HG03575 (cell line): ENCODE results near the gene HLA-E.
"Not testable (repeated sequence)": the region's sequence is repeated elsewhere in the genome, so short reads cannot be mapped to it uniquely, and the experiment has no call there.

Source experiments
- ATAC-seq: cut with Tn5 transposase; IDR thresholded peaks from one replicate; pipeline ENCODE4 v1.9.1; 2021; ENCODE audit not compliant: unreplicated experiment, insufficient number of reproducible peaks, low FRiP score; ENCODE audit errors: extremely low read depth

The HLA-E gene

DNA sequence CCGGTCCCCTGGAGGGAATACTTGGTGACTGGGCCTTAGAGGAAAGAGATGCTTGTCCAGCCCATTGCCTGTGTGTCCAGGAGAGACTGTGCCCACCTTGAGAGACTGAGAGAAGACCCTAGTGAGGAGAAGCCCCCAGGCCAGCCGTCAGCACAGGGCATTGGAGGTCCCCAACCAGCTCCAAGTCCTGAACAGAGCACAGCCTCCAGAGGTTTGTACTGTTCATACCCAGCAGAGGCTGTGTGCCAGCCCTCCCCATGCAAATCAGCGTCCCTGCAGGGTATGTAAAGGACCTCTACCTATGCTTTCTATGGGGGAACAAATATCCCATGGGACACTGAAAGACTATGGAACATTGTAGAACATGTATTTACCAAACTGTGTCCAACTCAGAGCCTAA is 8.4 kb downstream of the HLA-E start:
- no peak for ATAC-seq

DNA sequence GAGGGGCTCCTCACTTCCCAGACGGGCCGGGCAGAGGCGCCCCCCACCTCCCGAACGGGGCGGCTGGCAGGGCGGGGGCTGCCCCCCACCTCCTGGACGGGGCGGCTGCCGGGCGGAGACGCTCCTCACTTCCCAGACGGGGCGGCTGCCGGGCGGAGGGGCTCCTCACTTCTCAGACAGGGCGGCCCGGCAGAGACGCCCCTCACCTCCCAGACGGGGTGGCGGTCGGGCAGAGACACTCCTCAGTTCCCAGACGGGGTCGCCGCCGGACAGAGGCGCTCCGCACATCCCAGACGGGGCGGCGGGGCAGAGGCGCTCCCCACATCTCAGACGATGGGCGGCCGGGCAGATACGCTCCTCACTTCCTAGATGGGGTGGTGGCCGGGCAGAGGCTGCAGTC is 9.4 kb downstream of the HLA-E start:
- not testable (repeated sequence) for ATAC-seq

DNA sequence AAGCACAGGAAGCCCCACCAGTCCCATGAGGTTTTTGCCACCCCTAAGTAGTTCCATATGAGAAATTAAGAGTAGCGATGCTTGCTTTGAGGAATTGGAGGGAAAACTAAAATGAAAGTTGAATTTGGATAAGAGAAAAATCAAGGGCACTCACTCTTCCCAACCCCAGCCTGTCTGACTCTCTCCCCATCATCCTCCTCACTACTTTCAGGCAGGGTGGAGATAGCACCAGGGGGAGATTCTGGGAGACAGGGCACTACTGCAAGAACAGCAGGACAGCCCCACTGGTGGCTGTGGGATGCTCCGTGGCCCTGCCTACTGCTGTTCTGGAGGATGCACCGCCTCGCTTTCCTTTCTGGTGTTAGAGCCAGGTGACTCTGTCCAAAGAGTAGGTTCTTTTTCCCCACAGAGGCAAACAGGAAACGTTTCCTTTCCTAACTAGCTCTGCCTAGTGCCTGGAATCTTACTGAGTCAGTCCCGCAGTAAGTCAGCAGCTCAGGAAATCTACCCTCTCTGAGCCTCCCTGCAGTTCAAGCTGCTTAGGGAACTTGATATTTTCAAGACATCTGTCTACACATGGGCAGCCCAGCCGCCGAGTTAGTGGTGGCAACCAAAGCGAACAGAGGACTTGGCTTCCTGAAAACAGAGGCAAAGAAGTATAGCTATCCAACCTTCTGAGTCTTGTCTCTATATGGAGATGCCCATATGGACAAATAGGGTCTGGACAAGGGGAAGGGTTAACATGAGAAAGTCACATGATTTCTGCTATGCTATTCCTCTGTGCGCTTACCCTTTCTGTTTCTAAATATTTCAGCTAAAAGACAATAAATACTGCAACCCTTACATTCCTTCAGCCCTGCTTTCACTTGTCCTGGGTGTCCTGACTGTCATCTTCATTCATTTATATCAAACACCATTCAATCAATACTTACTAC is 11.4 kb downstream of the HLA-E start:
- ATAC-seq, result no peak

DNA sequence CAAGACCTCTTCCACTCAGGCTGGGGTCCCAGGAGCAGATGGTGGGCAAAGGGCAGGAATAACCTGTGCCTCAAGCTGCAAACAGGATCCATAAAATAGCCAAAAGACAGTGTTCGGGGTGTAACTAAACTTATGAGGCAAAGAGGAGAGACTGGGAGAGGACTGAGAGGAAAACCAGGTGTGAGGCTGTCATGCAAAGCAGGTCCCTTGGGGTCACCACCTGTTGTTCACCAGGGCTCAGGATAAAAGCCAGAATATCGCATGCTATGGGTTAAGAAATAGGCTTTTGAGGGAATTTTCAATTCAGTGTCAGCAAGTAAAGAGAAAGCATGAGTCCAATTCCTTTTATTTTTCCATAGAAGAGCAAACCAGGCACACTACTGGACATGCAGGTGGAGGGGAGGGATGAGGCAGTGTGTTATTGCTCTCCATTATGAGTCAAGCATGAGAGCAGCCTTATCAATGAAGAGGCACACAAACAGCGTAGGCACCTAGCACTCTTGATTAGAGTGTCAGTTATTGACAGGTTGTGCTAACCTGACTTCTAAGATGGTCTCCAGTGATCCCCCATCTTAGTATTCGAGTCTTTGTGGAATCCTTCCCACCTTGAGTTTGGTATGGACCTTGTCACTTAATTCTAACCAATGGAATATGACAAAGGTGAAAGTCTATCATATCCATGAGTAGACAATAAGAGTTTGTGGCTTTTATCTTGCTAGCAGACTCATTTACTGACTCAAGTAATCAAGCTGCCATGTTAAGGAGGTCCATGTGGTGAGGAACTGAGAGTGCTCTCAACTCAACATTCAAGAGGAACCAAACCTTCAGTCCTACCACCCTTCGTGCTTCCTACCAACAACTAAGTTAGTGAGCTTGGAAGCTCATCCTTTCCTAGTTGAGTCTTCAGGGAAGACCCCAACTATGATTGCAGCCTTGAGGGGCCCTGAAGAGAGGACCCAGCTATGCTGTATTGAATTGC is 18.8 kb downstream of the HLA-E start:
- no peak for ATAC-seq

DNA sequence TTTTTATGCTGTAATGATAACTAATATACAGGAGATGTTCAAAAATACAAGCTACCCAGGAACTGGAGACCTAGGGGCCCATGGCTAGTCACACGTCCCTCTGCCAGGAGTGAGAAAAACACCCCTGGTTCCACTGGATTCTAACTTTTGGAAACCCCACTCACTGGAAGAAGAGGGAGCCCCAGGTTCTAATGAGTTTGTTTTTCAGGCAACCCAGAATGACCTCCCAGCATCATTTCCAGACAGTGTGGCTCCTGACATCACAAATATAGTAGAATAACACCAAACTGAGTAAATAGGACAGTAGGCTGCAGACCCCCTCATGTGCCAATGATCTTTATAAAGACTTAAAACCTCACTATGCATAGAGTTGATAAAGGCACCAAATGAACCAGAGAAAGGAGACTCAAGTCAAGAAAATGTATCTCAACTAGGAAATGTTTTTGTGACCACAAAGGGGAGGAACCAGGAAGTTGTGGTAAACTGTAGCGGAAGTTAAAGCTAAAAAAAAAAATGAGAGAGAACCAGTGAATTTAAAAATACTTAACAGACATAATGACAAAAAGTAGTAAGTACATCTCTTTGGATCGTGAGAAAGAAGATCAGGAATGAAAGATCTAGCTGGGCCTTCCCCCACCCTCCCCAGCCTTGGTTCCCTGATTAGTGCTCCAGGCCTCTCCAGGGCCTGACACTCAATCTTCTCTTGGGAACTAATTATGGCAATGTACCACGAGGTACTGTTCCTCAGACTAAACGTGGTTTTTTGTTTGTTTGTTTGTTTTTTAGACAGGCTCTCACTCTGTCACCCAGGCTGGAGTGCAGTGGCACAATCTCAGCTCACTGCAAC is 19.8 kb downstream of the HLA-E start:
- ATAC-seq, result peak; percentile 31

DNA sequence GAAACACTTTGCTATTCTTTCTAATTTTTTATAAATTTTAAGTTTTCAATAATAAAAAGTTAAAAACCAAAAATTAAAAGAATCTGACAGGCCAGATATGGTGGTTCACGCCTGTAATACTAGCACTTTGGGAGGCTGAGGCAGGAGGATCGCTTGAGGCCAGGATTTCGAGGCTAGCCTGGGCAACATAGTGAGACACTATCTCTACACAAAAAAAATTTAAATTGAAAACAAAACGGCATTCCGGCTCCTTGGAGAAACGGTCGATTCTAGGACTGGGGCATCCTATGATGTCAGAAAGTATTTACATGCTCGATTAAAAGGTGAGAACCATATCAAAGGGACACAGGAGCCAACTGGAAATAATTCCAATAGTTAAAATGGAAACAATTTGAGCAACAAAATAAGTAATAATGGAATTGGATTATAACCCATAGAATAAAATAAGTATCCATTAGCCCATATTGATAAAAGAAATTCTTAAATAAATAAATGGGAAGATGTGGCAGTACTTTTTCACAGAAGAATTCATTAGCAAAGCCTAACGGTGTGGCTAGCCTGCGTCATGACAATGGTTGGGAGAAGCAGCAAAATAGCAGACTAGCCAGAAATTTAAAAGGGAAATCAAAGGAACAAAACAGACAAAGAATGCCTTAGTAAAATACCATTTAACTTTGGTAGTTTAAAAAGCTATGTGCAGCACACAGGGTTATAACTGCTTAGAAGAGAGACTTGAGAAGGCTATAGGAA is 21.3 kb downstream of the HLA-E start:
- ATAC-seq, result no peak

DNA sequence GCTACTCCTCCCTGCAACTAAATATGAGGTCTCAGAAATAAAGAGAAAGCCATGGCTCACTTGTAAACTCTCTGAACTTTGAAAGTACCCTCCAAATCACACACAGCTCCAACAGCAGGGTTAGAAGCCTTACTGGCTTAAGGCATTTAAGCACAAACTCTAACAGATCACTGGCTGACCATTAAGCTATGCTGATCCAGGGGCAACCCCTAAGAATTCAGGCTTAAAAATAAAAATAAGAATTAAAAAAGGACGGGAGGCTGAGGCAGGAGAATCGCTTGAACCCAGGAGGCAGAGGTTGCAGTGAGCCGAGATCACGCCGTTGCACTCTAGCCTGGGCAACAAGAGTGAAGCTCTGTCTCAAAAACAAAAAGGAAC is 21.8 kb downstream of the HLA-E start:
- ATAC-seq, result no peak

DNA sequence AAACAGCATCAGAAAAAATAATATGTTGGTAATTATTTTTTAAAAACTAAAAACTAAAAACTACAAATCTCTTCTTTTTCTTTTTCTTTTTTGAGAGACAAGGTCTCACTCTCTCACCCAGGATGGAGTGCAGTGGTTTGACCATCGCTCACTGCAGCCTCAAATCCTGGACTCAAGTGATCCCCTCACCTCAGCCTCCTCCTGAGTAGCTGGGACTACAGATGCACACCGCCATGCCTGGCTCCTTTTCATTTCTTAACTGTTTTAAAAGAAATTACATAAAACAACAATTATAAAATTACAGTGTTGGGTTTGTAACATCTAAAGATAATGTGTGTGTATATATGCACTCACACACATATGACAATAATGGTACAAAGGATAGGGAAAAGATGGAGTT is 24.1 kb downstream of the HLA-E start:
- no peak for ATAC-seq

DNA sequence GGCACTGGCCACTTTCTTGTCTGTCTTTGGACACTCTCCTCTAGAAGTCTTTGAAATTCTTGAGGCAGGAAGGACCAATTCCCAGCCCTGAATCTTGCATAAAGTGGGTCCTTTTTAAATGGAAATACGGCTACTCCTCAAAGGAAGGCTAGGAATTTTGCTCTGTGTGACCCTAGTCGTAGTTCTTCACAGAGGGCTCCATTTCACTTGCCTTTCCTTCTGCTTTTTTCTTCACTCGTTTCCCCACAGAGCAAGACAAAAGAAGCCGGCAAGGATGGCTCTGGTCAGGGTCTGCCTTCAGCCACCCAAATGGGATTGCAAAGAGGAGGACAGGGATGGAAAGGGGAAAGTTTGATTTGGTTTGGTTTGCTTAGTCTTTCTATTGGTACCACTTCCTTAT is 25.8 kb downstream of the HLA-E start:
- no peak for ATAC-seq

DNA sequence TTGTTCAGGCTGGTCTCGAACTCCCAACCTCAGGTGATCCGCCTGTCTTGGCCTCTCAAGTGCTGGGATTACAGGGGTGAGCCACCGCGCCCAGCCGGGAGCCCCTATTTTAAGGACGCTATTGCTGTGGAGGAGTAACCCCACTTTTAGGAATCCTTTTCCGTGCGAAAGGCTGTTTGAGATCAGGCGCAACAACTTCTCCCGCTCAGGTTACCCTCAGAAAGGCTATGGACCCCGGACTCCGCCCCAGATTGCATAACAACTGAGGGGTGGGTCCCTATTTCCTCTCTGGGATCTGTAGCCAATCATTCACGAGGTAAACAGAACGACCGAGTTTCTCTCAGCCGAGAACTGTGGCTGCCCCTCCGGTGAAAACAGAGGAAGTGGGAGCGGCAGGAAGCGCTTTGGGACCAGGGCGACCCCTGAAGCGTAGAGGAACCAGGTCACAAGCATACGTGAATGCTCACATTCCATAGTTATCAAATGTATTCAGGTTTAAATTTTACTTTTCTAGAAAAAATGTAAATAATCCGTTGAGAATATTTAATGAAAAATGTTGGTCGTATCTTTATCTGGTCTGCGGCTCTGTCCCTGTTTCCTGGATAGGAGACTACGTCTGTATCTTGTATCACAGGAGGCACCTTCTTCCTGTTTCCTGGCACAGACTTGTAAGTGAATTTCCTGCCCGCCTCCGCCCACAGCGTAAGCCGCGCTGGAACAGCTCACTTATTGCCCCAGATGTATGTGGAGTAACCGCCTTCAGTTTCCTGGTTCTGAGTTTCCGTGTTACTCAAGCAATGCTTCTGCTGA is 26.8 kb downstream of the HLA-E start:
- no peak for ATAC-seq

DNA sequence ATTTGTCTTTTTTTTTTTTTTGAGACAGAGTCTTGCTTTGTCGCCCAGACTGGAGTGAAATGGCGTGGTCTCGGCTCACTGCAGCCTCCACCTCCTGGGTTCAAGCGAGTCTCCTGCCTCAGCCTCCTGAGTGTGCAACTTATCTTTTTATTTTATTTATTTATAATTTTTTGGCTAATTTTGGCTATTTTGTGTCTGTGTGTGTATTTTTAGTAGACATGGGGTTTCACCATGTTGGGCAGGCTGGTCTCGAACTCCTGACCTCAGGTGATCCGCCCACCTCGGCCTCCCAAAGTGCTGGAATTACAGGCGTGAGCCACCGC is 27.4 kb downstream of the HLA-E start:
- not testable (repeated sequence) for ATAC-seq

DNA sequence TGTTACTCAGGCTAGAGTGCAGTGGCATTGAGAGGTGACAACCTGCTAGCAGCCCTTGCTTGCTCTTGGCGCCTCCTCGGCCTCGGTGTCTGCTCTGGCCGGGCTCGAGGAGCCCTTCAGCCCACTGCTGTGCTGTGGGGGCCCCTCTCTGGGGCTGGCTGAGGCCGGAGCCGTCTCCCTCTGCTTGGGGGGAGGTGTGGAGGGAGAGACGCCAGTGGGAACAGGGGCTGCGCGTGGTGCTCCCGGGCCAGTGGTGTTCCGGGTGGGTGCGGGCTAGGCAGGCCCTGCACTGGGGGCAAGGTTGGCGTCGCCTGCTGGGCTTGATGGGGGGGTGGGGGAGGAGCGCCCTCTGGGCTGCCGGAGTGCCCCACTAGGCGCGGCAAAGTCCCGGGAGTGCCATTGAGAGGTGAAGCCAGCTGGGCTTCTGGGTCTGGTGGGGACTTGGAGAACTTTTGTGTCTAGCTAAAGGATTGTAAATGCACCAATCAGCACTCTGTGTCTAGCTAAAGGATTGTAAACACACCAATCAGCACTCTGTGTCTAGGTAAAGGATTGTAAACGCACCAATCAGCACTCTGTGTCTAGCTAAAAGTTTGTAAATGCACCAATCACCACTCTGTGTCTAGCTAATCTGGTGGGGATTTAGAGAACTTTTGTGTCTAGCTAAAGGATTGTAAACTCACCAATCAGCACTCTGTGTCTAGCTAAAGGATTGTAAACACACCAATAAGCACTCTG is 28.6 kb downstream of the HLA-E start:
- ATAC-seq, result not testable (repeated sequence)

DNA sequence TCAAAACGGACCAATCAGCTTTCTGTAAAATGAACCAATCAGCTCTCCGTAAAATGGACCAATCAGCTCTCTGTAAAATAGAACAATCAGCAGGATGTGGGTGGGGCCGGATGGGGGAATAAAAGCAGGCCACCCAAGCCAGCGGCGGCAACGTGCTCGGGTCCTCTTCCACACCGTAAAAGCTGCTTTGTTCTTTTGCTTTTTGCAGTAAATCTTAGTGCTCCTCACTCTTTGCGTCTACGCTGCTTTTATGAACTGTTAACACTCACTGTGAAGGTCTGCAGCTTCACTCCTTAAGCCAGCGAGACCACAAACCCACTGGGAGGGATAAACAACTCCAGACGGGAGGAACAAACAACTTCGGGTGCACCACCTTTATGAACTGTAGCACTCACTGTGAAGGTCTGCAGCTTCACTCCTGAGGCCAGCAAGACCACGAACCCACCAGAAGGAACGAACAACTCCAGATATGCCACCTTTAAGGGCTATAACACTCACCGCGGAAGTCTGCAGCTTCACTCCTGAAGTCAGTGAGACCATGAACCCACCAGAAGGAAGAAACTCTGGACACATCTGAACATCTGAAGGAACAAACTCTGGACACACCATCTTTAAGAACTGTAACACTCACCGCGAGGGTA is 29.3 kb downstream of the HLA-E start:
- not testable (repeated sequence) for ATAC-seq

DNA sequence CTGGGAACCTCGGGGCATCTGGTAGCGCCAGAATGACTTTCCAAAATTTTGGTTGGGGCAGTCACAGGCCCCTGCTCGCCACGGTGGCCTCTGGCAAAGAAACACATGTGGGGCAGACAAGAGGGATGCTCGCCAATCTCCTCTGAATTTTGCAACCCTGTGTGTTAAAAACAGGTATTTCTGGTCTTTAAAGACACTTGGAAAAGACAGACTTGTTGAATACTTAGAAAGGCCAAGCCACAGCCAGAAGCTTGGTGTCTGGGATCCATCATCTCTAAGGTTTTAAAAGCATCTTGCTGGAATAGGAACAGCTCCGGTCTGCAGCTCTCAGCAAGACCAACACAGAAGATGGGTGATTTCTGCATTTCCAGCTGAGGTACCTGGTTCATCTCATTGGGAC is 31.2 kb downstream of the HLA-E start:
- ATAC-seq, result no peak

DNA sequence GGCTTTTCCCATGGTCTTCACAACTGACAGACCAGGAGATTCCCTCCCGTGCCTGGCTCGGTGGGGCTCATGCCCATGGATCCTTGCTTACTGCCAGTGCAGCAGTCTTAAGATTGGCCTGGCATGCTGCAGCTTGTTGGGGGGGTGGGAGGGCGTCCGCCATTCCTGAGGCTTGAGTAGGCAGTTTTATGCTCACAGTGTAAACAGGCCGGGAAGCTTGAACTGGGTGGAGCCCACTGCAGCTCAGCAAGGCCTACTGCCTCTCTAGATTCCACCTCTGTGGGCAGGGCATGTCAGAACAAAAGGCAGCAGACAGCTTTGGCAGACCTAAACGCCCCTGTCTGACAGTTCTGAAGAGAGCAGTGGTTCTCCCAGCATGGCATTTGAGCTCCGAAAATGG is 31.8 kb downstream of the HLA-E start:
- ATAC-seq, result not testable (repeated sequence)

DNA sequence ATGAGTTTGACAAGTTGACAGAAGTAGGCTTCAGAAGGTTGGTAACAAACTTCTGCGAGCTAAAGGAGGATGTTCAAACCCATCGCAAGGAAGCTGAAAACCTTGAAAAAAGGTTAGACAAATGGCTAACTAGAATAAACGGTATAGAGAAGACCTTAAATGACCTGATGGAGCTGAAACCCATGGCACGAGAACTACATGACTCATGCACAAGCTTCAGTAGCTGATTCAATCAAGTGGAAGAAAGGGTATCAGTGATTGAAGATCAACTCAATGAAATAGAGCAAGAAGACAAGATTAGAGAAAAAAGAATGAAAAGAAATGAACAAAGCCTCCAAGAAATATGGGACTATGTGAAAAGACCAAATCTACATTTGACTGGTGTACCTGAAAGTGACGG is 32.6 kb downstream of the HLA-E start:
- not testable (repeated sequence) for ATAC-seq

DNA sequence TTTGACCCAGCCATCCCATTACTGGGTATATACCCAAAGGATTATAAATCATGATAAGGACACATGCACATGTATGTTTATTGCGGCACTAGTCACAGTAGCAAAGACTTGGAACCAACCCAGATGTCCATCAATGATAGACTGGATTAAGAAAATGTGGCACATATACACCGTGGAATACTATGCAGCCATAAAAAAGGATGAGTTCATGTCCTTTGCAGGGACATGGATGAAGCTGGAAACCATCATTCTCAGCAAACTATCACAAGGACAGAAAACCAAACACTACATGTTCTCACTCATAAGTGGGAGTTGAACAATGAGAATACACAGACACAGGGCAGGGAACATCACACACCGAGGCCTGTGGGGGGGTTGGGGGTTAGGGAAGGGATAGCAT is 37.1 kb downstream of the HLA-E start:
- not testable (repeated sequence) for ATAC-seq
